Measurements from ENCODE around the gene LTBP3. TPM values are rescaled to one million over a fixed set of nuclear protein-coding genes. Genes with fewer than 3 reads are reported as not detected.

Gene LTBP3

GRCh38 chr11:65489706-65490320, 68.3 kb downstream of the LTBP3 start:
- H3K4ac ChIP-seq (ENCODE audit: low read depth, low read length), result peak overlapping the region; percentile 39
- H3K79me2 ChIP-seq (ENCODE audit: control insufficient read depth, insufficient read depth, low read length), result no peaks in the 10 kb centered on the region
- H2BK5ac ChIP-seq (ENCODE audit: low read length), result peak overlapping the region; percentile 92
- H3K56ac ChIP-seq (ENCODE audit: low read length), result peak overlapping the region; percentile 87
- no peak overlapping the region for H4K8ac ChIP-seq (ENCODE audit: low read depth, low read length)
- DNase-seq, result peak; percentile 71
- H3K4me2 ChIP-seq (ENCODE audit: low read length), result no peak overlapping the region
- no peak overlapping the region for H3K4me3 ChIP-seq (ENCODE audit: low read length)
- H3K4me1 ChIP-seq (ENCODE audit: control insufficient read depth, low read depth, low read length), result peaks cover 30% of the 10 kb centered on the region
- H3K79me1 ChIP-seq (ENCODE audit: low read length), result no peaks in the 10 kb centered on the region
- H3K36me3 ChIP-seq (ENCODE audit: control insufficient read depth, insufficient read depth, low read length), result no peaks in the 10 kb centered on the region
- H3K23ac ChIP-seq (ENCODE audit: low read length), result no peak overlapping the region
- peak overlapping the region; percentile 72 for H3K27ac ChIP-seq (ENCODE audit: low read depth, low read length)
- no CpG with 5 or more reads among the region's 8 CpGs for WGBS (ENCODE audit: extremely low coverage, insufficient coverage, low lambda C conversion rate)
- H2BK15ac ChIP-seq (replicated peaks; ENCODE audit: low read depth), result no peak overlapping the region
- no peak overlapping the region for H2BK120ac ChIP-seq (ENCODE audit: low read depth, low read length)
- peak overlapping the region; percentile 33 for H3K9ac ChIP-seq (ENCODE audit: low read length)
- H2AK5ac ChIP-seq (ENCODE audit: low read length), result peak overlapping the region; percentile 79
- H4K5ac ChIP-seq (ENCODE audit: low read length), result peak overlapping the region; percentile 73
- peak overlapping the region; percentile 65 for H3K18ac ChIP-seq (ENCODE audit: low read length)
- H3K27me3 ChIP-seq (ENCODE audit: insufficient read depth, low read length, poor library complexity), result no peaks in the 10 kb centered on the region

- Histone ChIP-seq H3K23ac (ENCODE audit: low read length) (no peak overlapping the region), H3K4ac (ENCODE audit: low read depth, low read length) (peak overlapping the region; percentile 95), H3K18ac (ENCODE audit: low read length) (peak overlapping the region; percentile 65), H3K79me1 (ENCODE audit: low read length) (no peaks in the 10 kb centered on the region), H2BK120ac (ENCODE audit: low read depth, low read length) (peak overlapping the region; percentile 7), H3K4me1 (ENCODE audit: control insufficient read depth, low read depth, low read length) (peaks cover 30% of the 10 kb centered on the region), H3K27me3 (ENCODE audit: insufficient read depth, low read length, poor library complexity) (no peaks in the 10 kb centered on the region), H4K8ac (ENCODE audit: low read depth, low read length) (no peak overlapping the region), H3K4me2 (ENCODE audit: low read length) (peak overlapping the region; percentile 5), H3K4me3 (ENCODE audit: low read length) (no peak overlapping the region), H2BK5ac (ENCODE audit: low read length) (peak overlapping the region; percentile 92), H3K36me3 (ENCODE audit: control insufficient read depth, insufficient read depth, low read length) (no peaks in the 10 kb centered on the region), H3K9ac (ENCODE audit: low read length) (peak overlapping the region; percentile 60), H2AK5ac (ENCODE audit: low read length) (peak overlapping the region; percentile 79), H3K79me2 (ENCODE audit: control insufficient read depth, insufficient read depth, low read length) (no peaks in the 10 kb centered on the region), H3K56ac (ENCODE audit: low read length) (peak overlapping the region; percentile 87), H2BK15ac (replicated peaks; ENCODE audit: low read depth) (no peak overlapping the region), H3K27ac (ENCODE audit: low read depth, low read length) (peak overlapping the region; percentile 72), H4K5ac (ENCODE audit: low read length) (no peak overlapping the region)
- DNase-seq, result peak; percentile 99
- WGBS (ENCODE audit: extremely low coverage, insufficient coverage, low lambda C conversion rate), result no CpG with 5 or more reads among the region's 10 CpGs
Measured at GRCh38 chr11:65489035-65489705, 69.0 kb downstream of the LTBP3 start.

Small RNA genes within 50 kb of the gene (small RNA-seq; reads per million reads assigned to genes)
- not detected for gene AP001362.1 (ENCODE audit: insufficient read depth)
- gene RF01684 (ENCODE audit: insufficient read depth), result not detected

Data from mesendoderm (in vitro differentiated cells).